Left ventricle myocardium inferior (tissue), 1 donor: ENCODE results near the gene RFC3. TPM values are rescaled to one million over a fixed set of nuclear protein-coding genes. Genes with fewer than 3 reads are reported as not detected.

ENCODE experiments used
- DNase-seq: peaks from one replicate; pipeline ENCODE4 v3.0.0-alpha.2; 2020
- H3K27ac ChIP-seq: fragments of 200-600 bp; replicated peaks from 2 replicates; pipeline ENCODE4 v1.8.0; 2021
- H3K27me3 ChIP-seq: fragments of 200-600 bp; 2 replicates; pipeline ENCODE4 v1.8.0; 2021; ENCODE audit warnings: low read depth
- H3K36me3 ChIP-seq: fragments of 200-600 bp; 2 replicates; pipeline ENCODE4 v1.8.0; 2021
- H3K4me1 ChIP-seq: fragments of 200-600 bp; 2 replicates; pipeline ENCODE4 v1.8.0; 2021
- H3K4me3 ChIP-seq: fragments of 200-600 bp; 2 replicates; pipeline ENCODE4 v1.8.0; 2021; ENCODE audit warnings: mild to moderate bottlenecking, moderate library complexity
- H3K9me3 ChIP-seq: fragments of 200-600 bp; replicated peaks from 2 replicates; pipeline ENCODE4 v1.8.0; 2021
- intact Hi-C: fragments of 100-400 bp; cut with micrococcal nuclease; formaldehyde crosslinking; loops from one replicate; pipeline ENCODE4 v1.11.0; 2022
- total RNA-seq: library from RNA; stranded (reverse); fragmentation: NEBNext Ultra II Directional; extraction: Animal tissue kit (Norgen Biotek cat#: 25700); gene quantifications from one replicate; pipeline ENCODE4 v1.2.1, GENCODE V29; 2021
- TF ChIP-seq, protein P1 (sequence below): fragments of 200-600 bp; IDR thresholded peaks from 2 replicates; pipeline ENCODE4 v1.8.0; 2021; ENCODE audit warnings: antibody characterized with exemption, mild to moderate bottlenecking, borderline replicate concordance
- donor health status: DM: no; HTN: yes; CAD: no; lungs with severe emphysema.

The RFC3 gene
- total RNA-seq, 1 donor from 2014 or later, result 4.2 TPM

DNA sequence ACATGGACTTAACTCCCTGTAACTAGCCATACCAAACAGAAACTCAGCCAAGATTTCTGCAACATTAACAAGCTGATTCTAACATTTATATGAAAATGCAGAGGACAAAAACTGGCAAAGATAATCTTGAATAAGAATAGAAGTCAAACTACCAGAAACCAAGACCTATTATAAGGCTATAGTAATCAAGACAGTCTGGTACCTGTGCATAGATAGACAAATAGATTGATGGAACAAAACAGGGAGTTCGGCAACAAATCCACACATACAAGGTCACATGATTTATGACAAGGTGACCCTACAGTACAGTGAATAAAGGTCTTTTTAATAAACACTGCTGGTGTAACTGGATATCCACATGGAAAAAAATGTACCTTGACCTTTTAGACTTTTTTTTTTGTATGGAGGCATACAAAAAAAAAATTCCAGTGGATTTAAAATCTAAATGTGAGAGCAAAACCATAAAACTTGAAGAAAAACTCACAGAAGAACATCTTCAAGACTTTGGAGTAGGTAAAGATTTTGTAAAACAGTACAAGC lies 2.9 kb upstream of the RFC3 start:
- Histone ChIP-seq H3K36me3 (no peaks in the 10 kb centered on the region), H3K27ac (no peak overlapping the region), H3K4me1 (peaks cover 18% of the 10 kb centered on the region), H3K27me3 (no peaks in the 10 kb centered on the region), H3K4me3 (no peak overlapping the region), H3K9me3 (no peaks in the 10 kb centered on the region)
- DNase-seq, result no peak
- TF ChIP-seq, protein P1, sequence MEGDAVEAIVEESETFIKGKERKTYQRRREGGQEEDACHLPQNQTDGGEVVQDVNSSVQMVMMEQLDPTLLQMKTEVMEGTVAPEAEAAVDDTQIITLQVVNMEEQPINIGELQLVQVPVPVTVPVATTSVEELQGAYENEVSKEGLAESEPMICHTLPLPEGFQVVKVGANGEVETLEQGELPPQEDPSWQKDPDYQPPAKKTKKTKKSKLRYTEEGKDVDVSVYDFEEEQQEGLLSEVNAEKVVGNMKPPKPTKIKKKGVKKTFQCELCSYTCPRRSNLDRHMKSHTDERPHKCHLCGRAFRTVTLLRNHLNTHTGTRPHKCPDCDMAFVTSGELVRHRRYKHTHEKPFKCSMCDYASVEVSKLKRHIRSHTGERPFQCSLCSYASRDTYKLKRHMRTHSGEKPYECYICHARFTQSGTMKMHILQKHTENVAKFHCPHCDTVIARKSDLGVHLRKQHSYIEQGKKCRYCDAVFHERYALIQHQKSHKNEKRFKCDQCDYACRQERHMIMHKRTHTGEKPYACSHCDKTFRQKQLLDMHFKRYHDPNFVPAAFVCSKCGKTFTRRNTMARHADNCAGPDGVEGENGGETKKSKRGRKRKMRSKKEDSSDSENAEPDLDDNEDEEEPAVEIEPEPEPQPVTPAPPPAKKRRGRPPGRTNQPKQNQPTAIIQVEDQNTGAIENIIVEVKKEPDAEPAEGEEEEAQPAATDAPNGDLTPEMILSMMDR, result no peak
- intact Hi-C loops, result no loop called here

DNA sequence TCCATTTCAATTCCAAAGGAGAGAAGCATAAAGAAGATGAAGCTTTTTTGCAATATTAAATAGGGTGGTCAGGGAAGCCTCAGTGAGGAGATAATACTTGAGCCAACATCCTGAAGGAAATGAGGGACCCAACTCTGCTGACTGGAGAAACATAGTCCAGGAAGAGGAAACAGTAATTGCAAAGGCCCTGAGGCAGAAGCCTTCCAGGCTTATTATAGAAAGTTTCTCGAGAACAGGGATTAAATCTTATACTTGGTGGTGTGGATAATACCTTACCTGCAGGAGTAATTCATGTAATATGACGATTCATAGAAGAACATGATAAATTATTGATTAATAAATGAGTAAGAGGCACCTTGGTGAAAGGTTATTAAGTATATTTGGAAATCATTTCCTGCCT lies 1.0 kb upstream of the RFC3 start:
- H3K27ac ChIP-seq, result no peak overlapping the region
- no peaks in the 10 kb centered on the region for H3K9me3 ChIP-seq
- H3K4me1 ChIP-seq, result peaks cover 18% of the 10 kb centered on the region
- DNase-seq, result no peak
- TF ChIP-seq, protein P1, result no peak
- no peaks in the 10 kb centered on the region for H3K27me3 ChIP-seq
- H3K36me3 ChIP-seq, result no peaks in the 10 kb centered on the region
- intact Hi-C loops, result no loop called here
- peak overlapping the region; percentile 75 for H3K4me3 ChIP-seq

DNA sequence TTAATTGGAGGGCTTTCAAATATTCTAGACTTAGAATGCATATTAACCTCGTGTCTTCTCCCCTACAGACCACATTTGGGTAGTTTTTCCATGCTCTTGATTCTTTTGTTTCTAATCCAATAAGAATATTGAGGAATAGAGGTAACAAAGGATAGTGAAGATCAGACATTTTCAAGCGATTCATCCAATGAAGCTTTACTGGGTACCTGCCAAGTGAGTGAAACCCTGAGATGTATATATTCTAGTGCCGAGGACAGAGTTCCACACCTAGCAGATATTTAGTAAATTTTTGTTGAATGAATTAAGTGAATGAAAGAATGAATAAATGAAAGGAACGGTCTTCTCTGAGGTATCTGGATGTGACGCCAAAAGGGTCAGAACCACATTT lies 442 bp upstream of the RFC3 start:
- Histone ChIP-seq H3K9me3 (no peaks in the 10 kb centered on the region), H3K36me3 (no peaks in the 10 kb centered on the region), H3K27me3 (no peaks in the 10 kb centered on the region), H3K27ac (peak overlapping the region; percentile 72), H3K4me1 (peaks cover 18% of the 10 kb centered on the region), H3K4me3 (peak overlapping the region; percentile 75)
- intact Hi-C loops, result no loop called here
- no peak for DNase-seq
- TF ChIP-seq, protein P1, result no peak

DNA sequence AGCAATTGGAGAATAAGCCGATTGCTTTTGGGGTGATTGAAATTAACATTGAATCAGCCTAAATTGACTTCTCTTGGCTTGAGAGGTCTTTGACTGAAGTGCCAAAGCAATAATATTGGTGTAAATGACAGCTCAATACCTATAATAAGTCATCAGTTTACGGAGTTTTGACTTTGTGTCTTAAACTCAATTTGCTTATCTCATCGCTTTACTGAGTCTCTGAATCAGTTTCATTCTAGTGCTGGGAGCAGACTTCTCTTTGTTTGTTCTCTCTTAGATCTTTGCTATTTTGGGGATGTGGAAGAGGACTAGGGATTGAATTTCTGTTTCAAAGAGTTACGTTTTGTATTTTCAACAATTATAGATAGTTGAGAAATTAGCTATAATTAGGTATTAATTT lies 7.1 kb downstream of the RFC3 start:
- H3K9me3 ChIP-seq, result no peaks in the 10 kb centered on the region
- intact Hi-C loops, result no loop called here
- peaks cover 25% of the 10 kb centered on the region for H3K36me3 ChIP-seq
- H3K4me3 ChIP-seq, result no peak overlapping the region
- DNase-seq, result no peak
- no peak overlapping the region for H3K27ac ChIP-seq
- TF ChIP-seq, protein P1, result no peak
- no peaks in the 10 kb centered on the region for H3K4me1 ChIP-seq
- no peaks in the 10 kb centered on the region for H3K27me3 ChIP-seq

DNA sequence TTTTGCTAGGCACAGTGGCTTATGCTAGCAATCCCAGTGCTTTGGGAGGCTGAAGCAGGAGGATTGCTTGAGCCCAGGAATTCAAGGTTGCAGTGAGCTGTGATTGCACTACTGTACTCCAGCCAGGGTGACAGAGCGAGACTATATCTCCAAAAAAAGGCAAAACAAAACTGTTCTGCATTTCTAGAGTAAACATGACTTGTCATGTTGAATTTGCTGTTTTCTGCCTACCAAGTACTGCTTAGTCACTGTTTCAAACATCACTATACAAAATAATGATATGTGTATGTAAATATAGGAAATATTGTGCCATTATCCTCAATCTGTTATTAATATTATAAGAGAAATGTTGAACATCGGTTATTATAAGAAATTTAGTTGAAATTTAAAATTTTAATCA lies 9.2 kb downstream of the RFC3 start:
- DNase-seq, result no peak
- no peak overlapping the region for H3K4me3 ChIP-seq
- no peaks in the 10 kb centered on the region for H3K9me3 ChIP-seq
- no peaks in the 10 kb centered on the region for H3K27me3 ChIP-seq
- TF ChIP-seq, protein P1, result no peak
- intact Hi-C loops, result no loop called here
- H3K4me1 ChIP-seq, result no peaks in the 10 kb centered on the region
- H3K27ac ChIP-seq, result no peak overlapping the region
- H3K36me3 ChIP-seq, result peaks cover 45% of the 10 kb centered on the region
